HepG2 (cell line): Measurements from ENCODE around the gene NOS1AP. TPM values are rescaled to one million over a fixed set of nuclear protein-coding genes. Genes with fewer than 3 reads are reported as not detected.

ENCODE experiments used
- ATAC-seq: fragments of 200-7000 bp; cut with Tn5 transposase; 3 replicates; pipeline ENCODE4 v1.9.1; 2020; ENCODE audit warnings: mild to moderate bottlenecking, moderate library complexity
- BruUV-seq: library from RNA; stranded (reverse); fragments of 400-500 nt; replicated peaks from 2 replicates; lab custom pipeline; 2021; lab: Mats Ljungman, UMichigan
- CTCF ChIA-PET: fragments of 300-600 bp; formaldehyde crosslinking; extraction: SDS; loops from one replicate; lab custom pipeline; 2021; ENCODE audit warnings: low total read pairs, inconsistent platforms, low intra/inter-chr PET ratio; lab: Yijun Ruan, JAX
- POLR2A ChIA-PET: fragments of 350-600 bp; sonication (Branson Sonifier 250); formaldehyde crosslinking; loops from one replicate; lab custom pipeline; 2020; ENCODE audit warnings: antibody characterized with exemption, inconsistent platforms; lab: Yijun Ruan, JAX
- DNase-seq: peaks from one replicate; pipeline ENCODE4 v3.0.0-alpha.2; 2015; ENCODE audit warnings: low spot score
- FAIRE-seq: peaks from 3 replicates; lab custom pipeline; 2011; peaks lifted over from hg19 to GRCh38; lab: Jason Lieb, UNC
- H2AFZ ChIP-seq: one replicate; pipeline ENCODE4 v1.6.1; 2011; ENCODE audit warnings: low read length, inconsistent platforms
- H3K27ac ChIP-seq: fragments of 300-600 bp; 3 replicates; pipeline ENCODE4 v1.8.0; 2011; ENCODE audit warnings: mixed run types, mild to moderate bottlenecking, mixed read lengths, low read length, inconsistent platforms; ENCODE audit not compliant: insufficient read depth; ENCODE audit errors: extremely low read length
- H3K27me3 ChIP-seq, 2 experiments: fragments of 200-600 bp in 1 of 2; 2 replicates in 1 of 2; 3 replicates in 1 of 2; pipeline versions ENCODE4 v1.6.0 to v1.8.0; 2011; ENCODE audit warnings: low read length in 2 of 2, mild to moderate bottlenecking in 2 of 2, moderate library complexity in 2 of 2, inconsistent platforms in 1 of 2; ENCODE audit not compliant: insufficient read depth in 2 of 2, control insufficient read depth in 1 of 2
- H3K36me3 ChIP-seq, 2 experiments: fragments of 200-600 bp in 1 of 2; replicated peaks in 1 of 2; 2 replicates in 1 of 2; 3 replicates in 1 of 2; pipeline versions ENCODE4 v1.5.1 to v1.8.0; 2011; ENCODE audit warnings: low read length in 2 of 2, inconsistent platforms in 1 of 2; ENCODE audit not compliant: insufficient read depth in 2 of 2, control insufficient read depth in 1 of 2
- H3K4me1 ChIP-seq: 2 replicates; pipeline ENCODE4 v1.5.1; 2012; ENCODE audit warnings: low read length, inconsistent platforms; ENCODE audit not compliant: insufficient read depth
- H3K4me2 ChIP-seq: 2 replicates; pipeline ENCODE4 v1.6.0; 2011; ENCODE audit warnings: low read depth, low read length, inconsistent platforms
- H3K4me3 ChIP-seq, 3 experiments: fragments of 200-600 bp in 1 of 3; sonication (generic), shearing (Covaris generic) in 1 of 3; replicated peaks in 1 of 3; 2 replicates each; pipeline ENCODE4 v1.5.1; 2011 to 2016; ENCODE audit warnings: low read length in 3 of 3, inconsistent platforms in 2 of 3, low read depth in 2 of 3, mild to moderate bottlenecking in 2 of 3, control low read depth in 1 of 3, mixed read lengths in 1 of 3; ENCODE audit not compliant: insufficient read depth in 1 of 3
- H3K79me2 ChIP-seq: one replicate; pipeline ENCODE4 v1.6.1; 2011; ENCODE audit warnings: low read length, inconsistent platforms; ENCODE audit not compliant: insufficient read depth
- H3K9ac ChIP-seq: 2 replicates; pipeline ENCODE4 v1.6.0; 2011; ENCODE audit warnings: mild to moderate bottlenecking, low read depth, low read length, inconsistent platforms; ENCODE audit not compliant: insufficient read depth
- H3K9me3 ChIP-seq: 2 replicates; pipeline ENCODE4 v1.5.1; 2012; ENCODE audit warnings: mild to moderate bottlenecking, low read length
- H4K20me1 ChIP-seq: 2 replicates; pipeline ENCODE4 v1.6.0; 2011; ENCODE audit warnings: inconsistent platforms, mild to moderate bottlenecking, low read length, moderate library complexity; ENCODE audit not compliant: insufficient read depth
- ARNT2 ChIP-seq: sonication (generic); formaldehyde crosslinking; IDR thresholded peaks from 2 replicates; pipeline ENCODE4 v1.8.0; 2022; ENCODE audit warnings: mild to moderate bottlenecking, low read depth, missing genetic modification reagents, moderate library complexity
- ATRX ChIP-seq: sonication (generic); formaldehyde crosslinking; IDR thresholded peaks from 2 replicates; pipeline ENCODE4 v1.4.0; 2020; ENCODE audit warnings: missing genetic modification reagents, borderline replicate concordance
- CREM ChIP-seq, 2 experiments: sonication (generic) in 1 of 2; formaldehyde crosslinking in 1 of 2; IDR thresholded peaks; 2 replicates each; pipeline versions ENCODE4 v1.4.0 to v1.6.1; 2016 to 2020; ENCODE audit warnings: antibody characterized with exemption in 1 of 2, mild to moderate bottlenecking in 1 of 2, missing genetic modification reagents in 1 of 2
- DNMT3B ChIP-seq: conservative IDR thresholded peaks from 2 replicates; pipeline ENCODE4 v1.6.1; 2016; ENCODE audit warnings: missing biosample characterization, control low read depth
- KLF13 ChIP-seq: sonication (generic); formaldehyde crosslinking; IDR thresholded peaks from 2 replicates; pipeline ENCODE4 v1.4.0; 2020; ENCODE audit warnings: mild to moderate bottlenecking, missing genetic modification reagents
- THAP11 ChIP-seq: IDR thresholded peaks from 2 replicates; pipeline ENCODE4 v1.6.1; 2016; ENCODE audit warnings: missing biosample characterization, missing genetic modification reagents
- ZNF251 ChIP-seq: sonication (generic); formaldehyde crosslinking; IDR thresholded peaks from 2 replicates; pipeline ENCODE4 v1.9.0; 2021; ENCODE audit warnings: mild to moderate bottlenecking, missing genetic modification reagents
- ZNF562 ChIP-seq: sonication (generic); formaldehyde crosslinking; IDR thresholded peaks from 2 replicates; pipeline ENCODE4 v1.8.0; 2022; ENCODE audit warnings: missing genetic modification reagents, borderline replicate concordance
- ZNF768 ChIP-seq: sonication (generic); formaldehyde crosslinking; IDR thresholded peaks from 2 replicates; pipeline ENCODE4 v1.4.0; 2020; ENCODE audit warnings: missing genetic modification reagents
- WGBS: methylation state at CpG from one replicate; pipeline ENCODE4 v1.1.6; 2017; ENCODE audit warnings: low lambda C conversion rate; 5-methylcytosine and 5-hydroxymethylcytosine counted together
- in situ Hi-C: cut with HindIII; loops from 2 replicates; pipeline ENCODE4 v1.10.0; 2017; ENCODE audit warnings: low pct_unique_long_range_greater_than_20kb; ENCODE audit not compliant: extremely low pct_ligation_motif_present
- intact Hi-C: fragments of 100-400 bp; cut with micrococcal nuclease; formaldehyde crosslinking; loops from one replicate; pipeline ENCODE4 v1.10.0; 2022; ENCODE audit not compliant: unreplicated experiment
- polyA plus RNA-seq, 8 experiments: library from polyadenylated mRNA; depleted of rRNA in 3 of 8; stranded (reverse) in 7 of 8; unstranded in 1 of 8; fragments of >200 nt; fragmentation: Illumina TruSeq in 4 of 8; extraction: Trizol in 4 of 8; gene quantifications; 2 replicates each; pipeline versions ENCODE4 v1.2.1 to v1.2.3, GENCODE V29; 2011 to 2016; ENCODE audit warnings: low read depth in 4 of 8, missing spikeins in 1 of 8, mixed read lengths in 1 of 8; ENCODE audit not compliant: insufficient read depth in 1 of 8
- total RNA-seq, 5 experiments: library from RNA; depleted of rRNA; stranded (reverse); fragments of >200 nt; fragmentation: Illumina TruSeq; extraction: Trizol; gene quantifications; 2 replicates each; pipeline ENCODE4 v1.2.3, GENCODE V29; 2016; ENCODE audit warnings: low read depth in 1 of 5
- TF ChIP-seq, protein P1 (sequence below): sonication (generic); formaldehyde crosslinking; IDR thresholded peaks from 2 replicates; pipeline ENCODE4 v1.5.1; 2020; ENCODE audit warnings: missing genetic modification reagents, mild to moderate bottlenecking, borderline replicate concordance
- TF ChIP-seq, protein P2 (sequence below): sonication (generic); formaldehyde crosslinking; IDR thresholded peaks from 2 replicates; pipeline ENCODE4 v1.4.0; 2020; ENCODE audit warnings: missing genetic modification reagents, mild to moderate bottlenecking, borderline replicate concordance
- TF ChIP-seq, protein P3 (sequence below): sonication (generic); formaldehyde crosslinking; IDR thresholded peaks from 2 replicates; pipeline ENCODE4 v1.8.1; 2023; ENCODE audit warnings: mild to moderate bottlenecking, missing genetic modification reagents
- TF ChIP-seq, protein P4 (sequence below): sonication (generic); formaldehyde crosslinking; IDR thresholded peaks from 2 replicates; pipeline ENCODE4 v1.8.1; 2023; ENCODE audit warnings: mild to moderate bottlenecking, moderate library complexity, missing genetic modification reagents

The NOS1AP gene
- total and polyA plus RNA-seq, 2 of the 13 experiments (the other 11 are each of a cell fraction or from before 2014, with no cell fraction given): 2.0 to 3.3 TPM

DNA sequence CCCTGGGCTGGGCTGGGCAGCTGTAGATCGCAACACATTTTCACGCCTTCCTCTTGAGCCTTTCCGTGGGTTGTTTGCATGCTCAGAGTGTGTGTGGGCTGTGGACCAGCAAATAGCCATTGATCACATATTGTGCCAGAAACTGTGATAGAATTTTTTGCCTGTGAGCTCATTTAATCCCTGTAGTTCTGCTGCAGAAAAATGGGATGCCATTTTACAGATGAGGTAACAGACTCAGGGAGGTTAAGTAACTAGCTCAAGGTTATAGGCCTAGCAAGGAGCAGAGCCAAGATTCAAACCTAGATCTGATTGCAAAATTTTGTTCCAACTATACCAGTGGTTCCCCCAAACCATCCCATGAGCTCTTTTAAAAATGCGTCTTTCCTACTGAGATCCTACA lies 296.7 kb downstream of the NOS1AP start (continued):
- TF ChIP-seq, protein P1, sequence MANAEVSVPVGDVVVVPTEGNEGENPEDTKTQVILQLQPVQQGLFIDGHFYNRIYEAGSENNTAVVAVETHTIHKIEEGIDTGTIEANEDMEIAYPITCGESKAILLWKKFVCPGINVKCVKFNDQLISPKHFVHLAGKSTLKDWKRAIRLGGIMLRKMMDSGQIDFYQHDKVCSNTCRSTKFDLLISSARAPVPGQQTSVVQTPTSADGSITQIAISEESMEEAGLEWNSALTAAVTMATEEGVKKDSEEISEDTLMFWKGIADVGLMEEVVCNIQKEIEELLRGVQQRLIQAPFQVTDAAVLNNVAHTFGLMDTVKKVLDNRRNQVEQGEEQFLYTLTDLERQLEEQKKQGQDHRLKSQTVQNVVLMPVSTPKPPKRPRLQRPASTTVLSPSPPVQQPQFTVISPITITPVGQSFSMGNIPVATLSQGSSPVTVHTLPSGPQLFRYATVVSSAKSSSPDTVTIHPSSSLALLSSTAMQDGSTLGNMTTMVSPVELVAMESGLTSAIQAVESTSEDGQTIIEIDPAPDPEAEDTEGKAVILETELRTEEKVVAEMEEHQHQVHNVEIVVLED (CRISPR knock-in tag): no peak
- no peak for TF ChIP-seq ATRX (CRISPR knock-in tag)
- TF ChIP-seq, protein P2, sequence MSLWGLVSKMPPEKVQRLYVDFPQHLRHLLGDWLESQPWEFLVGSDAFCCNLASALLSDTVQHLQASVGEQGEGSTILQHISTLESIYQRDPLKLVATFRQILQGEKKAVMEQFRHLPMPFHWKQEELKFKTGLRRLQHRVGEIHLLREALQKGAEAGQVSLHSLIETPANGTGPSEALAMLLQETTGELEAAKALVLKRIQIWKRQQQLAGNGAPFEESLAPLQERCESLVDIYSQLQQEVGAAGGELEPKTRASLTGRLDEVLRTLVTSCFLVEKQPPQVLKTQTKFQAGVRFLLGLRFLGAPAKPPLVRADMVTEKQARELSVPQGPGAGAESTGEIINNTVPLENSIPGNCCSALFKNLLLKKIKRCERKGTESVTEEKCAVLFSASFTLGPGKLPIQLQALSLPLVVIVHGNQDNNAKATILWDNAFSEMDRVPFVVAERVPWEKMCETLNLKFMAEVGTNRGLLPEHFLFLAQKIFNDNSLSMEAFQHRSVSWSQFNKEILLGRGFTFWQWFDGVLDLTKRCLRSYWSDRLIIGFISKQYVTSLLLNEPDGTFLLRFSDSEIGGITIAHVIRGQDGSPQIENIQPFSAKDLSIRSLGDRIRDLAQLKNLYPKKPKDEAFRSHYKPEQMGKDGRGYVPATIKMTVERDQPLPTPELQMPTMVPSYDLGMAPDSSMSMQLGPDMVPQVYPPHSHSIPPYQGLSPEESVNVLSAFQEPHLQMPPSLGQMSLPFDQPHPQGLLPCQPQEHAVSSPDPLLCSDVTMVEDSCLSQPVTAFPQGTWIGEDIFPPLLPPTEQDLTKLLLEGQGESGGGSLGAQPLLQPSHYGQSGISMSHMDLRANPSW (CRISPR knock-in tag): no peak

DNA sequence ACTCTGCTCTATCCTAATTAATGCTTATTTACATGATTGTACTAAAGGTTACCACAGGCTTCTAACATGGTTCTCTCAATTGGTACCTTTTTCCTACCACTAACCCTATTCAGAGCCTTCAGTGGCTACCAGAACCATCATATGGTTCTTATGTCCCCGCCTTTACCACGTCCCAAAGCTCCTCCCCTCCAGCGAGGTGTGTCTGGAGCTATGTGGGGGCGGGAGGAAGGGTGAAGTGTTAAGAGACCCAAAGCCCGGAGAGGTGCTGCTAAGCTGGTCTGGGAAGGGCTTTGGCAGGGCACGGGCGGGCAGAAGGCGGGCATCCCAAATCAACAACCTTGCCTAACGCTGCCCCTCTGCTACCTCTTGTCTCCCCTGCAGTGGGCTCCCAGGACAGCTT lies 297.2 kb downstream of the NOS1AP start:
- DNase-seq (no peak), FAIRE-seq (no peak), ATAC-seq (no peak)
- no peak overlapping the region for H3K4me3 ChIP-seq
- intact Hi-C loops: no loop called here
- no peaks in the 10 kb centered on the region for H3K9me3 ChIP-seq
- no peak overlapping the region for H3K4me2 ChIP-seq
- WGBS: 93% methylated on average over 9 of the region's 9 CpGs
- no peaks in the 10 kb centered on the region for H3K4me1 ChIP-seq
- no peaks in the 10 kb centered on the region for H3K27me3 ChIP-seq
- H3K36me3 ChIP-seq: peaks cover 12 to 40% of the 10 kb centered on the region in 2 experiments; a peak in 4 of 5 replicates
- H3K79me2 ChIP-seq: no peaks in the 10 kb centered on the region
- no peak overlapping the region for H2AFZ ChIP-seq
- CTCF ChIA-PET: no interaction called here
- no peak overlapping the region for H3K9ac ChIP-seq
- POLR2A ChIA-PET: no interaction called here
- no TSS peak for BruUV-seq
- TF ChIP-seq, protein P3, sequence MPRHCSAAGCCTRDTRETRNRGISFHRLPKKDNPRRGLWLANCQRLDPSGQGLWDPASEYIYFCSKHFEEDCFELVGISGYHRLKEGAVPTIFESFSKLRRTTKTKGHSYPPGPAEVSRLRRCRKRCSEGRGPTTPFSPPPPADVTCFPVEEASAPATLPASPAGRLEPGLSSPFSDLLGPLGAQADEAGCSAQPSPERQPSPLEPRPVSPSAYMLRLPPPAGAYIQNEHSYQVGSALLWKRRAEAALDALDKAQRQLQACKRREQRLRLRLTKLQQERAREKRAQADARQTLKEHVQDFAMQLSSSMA (CRISPR knock-in tag): no peak
- no peak for TF ChIP-seq ARNT2 (CRISPR knock-in tag)
- no peak for TF ChIP-seq THAP11 (CRISPR knock-in tag)
- no peak for TF ChIP-seq ZNF251
- TF ChIP-seq DNMT3B: no peak
- TF ChIP-seq ZNF768: no peak
- TF ChIP-seq, protein P4, sequence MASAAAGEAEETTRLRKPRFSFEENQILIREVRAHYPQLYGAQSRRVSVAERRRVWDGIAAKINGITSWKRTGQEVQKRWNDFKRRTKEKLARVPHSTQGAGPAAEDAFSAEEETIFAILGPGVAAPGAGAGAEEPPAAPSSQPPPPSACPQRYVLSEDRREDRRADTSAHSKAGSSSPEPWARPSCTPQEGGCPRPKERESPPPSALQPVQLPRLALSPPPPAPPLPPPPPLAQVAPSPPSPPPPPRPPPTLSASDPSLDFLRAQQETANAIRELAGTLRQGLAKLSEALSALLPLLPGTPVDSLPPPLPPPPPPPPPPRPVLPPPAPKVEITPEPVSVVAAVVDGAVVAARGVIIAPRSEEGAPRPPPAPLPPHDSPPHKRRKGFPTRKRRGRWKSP (CRISPR knock-in tag): no peak
- TF ChIP-seq KLF13 (CRISPR knock-in tag): no peak
- no peak for TF ChIP-seq ZNF562 (CRISPR knock-in tag)
- no peak for TF ChIP-seq CREM (IDR thresholded peaks at IDR 0.05)
- TF ChIP-seq CREM (CRISPR knock-in tag; IDR thresholded peaks at IDR 0.05): no peak
- in situ Hi-C loops: no loop called here
- H3K27ac ChIP-seq: no peak overlapping the region
- H4K20me1 ChIP-seq: no peaks in the 10 kb centered on the region
